ENCODE results near the gene PTPRB.

DNA sequence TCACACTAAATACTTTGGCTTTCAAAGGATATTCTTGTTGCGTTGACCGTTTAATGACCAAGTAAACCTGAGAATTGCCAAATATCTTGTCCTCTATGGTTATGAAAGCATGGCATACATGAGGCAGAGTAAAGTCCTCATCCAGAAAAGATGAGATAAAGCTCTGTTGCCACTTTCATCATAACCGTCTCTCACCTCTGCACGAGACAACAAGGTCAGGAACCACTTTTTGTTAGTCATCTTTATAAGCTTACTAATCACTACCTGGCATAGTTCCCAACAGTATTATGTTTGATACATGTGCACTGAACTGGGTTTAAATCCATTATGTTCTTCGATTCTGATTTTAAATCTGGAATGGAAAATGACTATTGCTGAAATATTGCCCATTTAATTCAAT lies 31.3 kb downstream of the PTPRB start:
- TF ChIP-seq POLR2A (IDR thresholded peaks at IDR 0.05): no peak
- TF ChIP-seq, protein P1, sequence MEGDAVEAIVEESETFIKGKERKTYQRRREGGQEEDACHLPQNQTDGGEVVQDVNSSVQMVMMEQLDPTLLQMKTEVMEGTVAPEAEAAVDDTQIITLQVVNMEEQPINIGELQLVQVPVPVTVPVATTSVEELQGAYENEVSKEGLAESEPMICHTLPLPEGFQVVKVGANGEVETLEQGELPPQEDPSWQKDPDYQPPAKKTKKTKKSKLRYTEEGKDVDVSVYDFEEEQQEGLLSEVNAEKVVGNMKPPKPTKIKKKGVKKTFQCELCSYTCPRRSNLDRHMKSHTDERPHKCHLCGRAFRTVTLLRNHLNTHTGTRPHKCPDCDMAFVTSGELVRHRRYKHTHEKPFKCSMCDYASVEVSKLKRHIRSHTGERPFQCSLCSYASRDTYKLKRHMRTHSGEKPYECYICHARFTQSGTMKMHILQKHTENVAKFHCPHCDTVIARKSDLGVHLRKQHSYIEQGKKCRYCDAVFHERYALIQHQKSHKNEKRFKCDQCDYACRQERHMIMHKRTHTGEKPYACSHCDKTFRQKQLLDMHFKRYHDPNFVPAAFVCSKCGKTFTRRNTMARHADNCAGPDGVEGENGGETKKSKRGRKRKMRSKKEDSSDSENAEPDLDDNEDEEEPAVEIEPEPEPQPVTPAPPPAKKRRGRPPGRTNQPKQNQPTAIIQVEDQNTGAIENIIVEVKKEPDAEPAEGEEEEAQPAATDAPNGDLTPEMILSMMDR (IDR thresholded peaks at IDR 0.05): no peak

Measured in testis (tissue), 2 donors.